LNCAP (cell line): ENCODE measurements around the gene CUL4A.

Experiments
- TF ChIP-seq, protein P1 (sequence below): fragments of 450-650 bp; IDR thresholded peaks from 2 replicates; pipeline ENCODE4 v1.5.1; 2017; ENCODE audit warnings: mild to moderate bottlenecking

The CUL4A gene

DNA sequence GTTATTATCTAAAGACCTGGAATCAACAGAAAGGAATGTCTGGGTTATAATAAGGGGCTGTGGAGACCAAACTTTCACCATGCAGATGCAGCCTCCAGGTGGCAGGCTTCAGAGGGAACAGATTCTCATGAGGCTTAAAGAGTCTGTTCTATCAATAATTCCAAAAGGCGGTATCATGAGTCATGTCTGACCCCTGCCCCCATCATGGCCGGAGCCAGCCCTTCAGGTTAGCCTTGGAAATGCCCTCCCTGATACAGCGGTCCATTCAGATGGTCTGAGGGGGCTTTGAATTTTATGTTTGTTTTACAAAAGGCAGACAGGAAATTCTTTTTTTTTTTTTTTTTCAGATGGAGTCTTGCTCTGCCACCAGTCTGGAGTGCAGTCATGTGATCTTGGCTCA, 66.0 kb downstream of the CUL4A start:
- TF ChIP-seq, protein P1, sequence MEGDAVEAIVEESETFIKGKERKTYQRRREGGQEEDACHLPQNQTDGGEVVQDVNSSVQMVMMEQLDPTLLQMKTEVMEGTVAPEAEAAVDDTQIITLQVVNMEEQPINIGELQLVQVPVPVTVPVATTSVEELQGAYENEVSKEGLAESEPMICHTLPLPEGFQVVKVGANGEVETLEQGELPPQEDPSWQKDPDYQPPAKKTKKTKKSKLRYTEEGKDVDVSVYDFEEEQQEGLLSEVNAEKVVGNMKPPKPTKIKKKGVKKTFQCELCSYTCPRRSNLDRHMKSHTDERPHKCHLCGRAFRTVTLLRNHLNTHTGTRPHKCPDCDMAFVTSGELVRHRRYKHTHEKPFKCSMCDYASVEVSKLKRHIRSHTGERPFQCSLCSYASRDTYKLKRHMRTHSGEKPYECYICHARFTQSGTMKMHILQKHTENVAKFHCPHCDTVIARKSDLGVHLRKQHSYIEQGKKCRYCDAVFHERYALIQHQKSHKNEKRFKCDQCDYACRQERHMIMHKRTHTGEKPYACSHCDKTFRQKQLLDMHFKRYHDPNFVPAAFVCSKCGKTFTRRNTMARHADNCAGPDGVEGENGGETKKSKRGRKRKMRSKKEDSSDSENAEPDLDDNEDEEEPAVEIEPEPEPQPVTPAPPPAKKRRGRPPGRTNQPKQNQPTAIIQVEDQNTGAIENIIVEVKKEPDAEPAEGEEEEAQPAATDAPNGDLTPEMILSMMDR, result peak; percentile 56

DNA sequence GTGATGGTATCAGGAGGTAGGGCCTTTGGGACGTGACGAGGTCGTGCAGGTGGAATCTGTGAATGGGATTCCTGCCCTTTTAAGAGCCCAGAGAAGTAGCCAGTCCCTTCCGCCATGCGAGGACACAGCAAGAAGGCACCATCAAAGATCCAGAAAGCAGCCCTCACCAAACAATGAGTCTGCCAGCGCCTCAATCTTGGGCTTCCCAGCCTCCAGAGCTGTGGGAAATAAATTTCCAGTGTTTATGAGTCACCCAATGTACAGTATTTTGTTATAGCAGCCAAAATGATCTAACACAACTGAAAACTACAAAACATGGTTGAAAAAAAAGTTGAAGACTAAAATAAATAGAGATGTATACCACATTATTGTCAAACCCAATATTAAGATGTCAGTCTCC, 70.7 kb downstream of the CUL4A start:
- TF ChIP-seq, protein P1, result no peak

DNA sequence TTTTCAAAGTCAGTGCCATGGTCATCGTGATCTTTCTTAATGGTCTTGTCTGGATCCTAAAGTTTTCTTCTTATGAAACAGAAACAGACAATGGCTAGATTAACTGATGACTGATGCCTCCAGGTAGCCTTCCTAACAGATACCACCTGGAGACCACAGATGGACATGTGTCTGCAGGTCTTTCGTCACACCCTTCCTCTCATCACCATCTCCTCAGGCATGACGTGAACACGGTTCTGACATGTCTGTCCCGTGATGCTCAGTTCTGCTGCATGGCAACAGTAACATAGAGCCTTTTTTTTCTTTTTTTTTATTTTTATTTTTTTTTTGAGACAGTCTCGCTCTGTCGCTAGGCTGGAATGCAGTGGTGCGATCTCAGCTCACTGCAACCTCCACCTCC, 74.5 kb downstream of the CUL4A start:
- TF ChIP-seq, protein P1, result no peak

DNA sequence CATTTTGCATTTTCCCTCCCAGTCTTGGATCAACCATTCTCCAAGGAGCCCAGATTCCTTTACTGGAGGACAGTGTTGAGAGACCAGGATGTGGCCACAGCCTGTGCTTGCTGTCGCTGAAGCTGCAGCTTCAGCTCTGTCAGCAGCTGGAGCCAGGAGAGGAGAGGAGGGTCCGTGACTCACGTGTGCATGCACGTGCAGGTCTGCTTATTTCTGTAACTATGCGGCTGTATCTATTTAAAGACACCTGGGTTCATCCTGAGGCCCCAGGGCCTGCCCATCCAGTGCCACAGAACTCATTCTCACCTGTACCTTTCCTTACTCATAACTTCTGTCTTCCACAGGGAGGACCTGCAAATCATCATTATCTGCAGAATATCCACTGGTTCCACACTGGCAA, 79.5 kb downstream of the CUL4A start:
- TF ChIP-seq, protein P1, result no peak

DNA sequence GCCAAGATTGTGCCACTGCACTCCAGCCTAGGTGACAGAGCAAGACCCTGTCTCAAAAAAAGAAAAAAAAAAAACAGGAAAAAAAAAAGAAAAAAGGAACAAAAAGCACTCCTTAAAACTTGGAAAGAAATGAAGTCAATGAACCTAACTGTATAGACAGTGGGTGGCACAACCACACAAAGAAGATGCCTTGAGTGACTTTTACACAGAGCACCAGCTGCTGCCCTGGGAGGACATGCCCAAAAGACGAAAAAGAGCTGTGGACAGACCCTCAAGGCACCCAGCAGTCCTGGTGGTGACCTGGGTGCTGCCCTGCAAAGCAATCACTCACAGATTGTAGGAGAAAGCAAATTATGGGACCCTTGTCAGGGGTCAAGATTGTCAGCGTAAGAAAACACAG, 81.7 kb downstream of the CUL4A start:
- TF ChIP-seq, protein P1, result no peak

DNA sequence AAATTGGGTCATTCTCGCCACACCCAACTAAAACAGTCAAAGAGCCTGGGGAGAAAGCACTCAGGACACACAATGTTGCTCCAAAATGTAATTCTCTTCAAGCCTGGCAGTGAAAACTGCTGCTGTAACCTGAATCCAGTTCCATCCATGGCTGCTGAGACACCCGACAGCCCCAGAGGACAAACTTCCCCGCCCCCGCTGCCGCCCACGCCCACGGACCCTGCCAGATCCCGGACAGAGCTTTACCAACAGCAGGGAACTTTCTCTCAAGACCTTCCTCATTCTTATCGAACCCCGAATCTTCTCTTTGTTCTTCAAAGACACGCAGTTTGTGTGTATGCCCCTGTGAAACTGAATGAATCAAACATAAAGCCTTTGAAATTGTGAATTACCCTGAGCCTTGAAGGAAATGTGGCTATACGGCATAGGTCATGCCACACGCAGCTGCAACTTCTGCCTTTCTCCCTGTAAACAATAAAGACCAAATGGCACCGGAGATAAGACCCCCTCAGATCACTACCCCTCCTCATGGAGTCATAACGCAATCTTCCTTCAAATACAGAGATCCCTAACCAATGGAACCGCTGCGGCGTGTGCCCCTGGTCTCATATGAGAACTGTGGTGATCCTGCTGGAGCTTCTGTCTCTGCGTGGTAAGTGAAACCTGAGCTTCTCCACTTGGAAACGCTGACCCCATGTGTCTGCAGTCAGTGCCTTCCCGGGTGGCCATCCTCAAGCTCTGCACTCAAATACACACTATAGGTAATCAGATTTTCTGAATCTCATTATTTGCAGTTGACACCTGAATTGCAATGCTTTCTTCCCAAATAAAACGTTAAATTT, 82.8 kb downstream of the CUL4A start:
- TF ChIP-seq, protein P1, result no peak

DNA sequence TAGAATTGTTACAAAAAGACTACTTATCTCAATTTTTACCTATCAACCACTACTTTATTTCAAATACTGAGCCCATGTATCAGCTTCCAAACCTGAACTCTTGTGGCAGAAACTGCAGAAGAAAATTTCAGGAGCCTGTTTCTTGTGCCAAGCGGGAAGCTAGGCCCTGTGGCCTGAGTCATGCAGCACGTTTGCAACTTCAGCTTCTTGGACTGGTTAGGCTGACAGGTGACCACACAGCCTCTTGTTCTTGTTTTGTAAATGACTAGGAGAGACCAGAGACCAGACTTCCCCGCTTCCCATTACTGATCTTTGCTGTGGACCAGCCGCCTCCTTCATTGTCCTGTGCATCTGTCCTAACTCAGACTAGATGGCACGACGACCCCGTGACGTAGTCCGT, 84.3 kb downstream of the CUL4A start:
- TF ChIP-seq, protein P1, result no peak
